GM19467 (cell line): ENCODE measurements around the gene ANXA11.

Experiments used
- ATAC-seq: cut with Tn5 transposase; IDR thresholded peaks from one replicate; pipeline ENCODE4 v1.9.1; 2021; ENCODE audit warnings: mild to moderate bottlenecking, moderate library complexity; ENCODE audit not compliant: unreplicated experiment

The ANXA11 gene

GRCh38 chr10:80167471-80168161, 37.7 kb downstream of the ANXA11 start:
- no peak for ATAC-seq

- no peak for ATAC-seq
These were observed 38.5 kb downstream of the ANXA11 start for GRCh38 chr10:80166581-80167470.

GRCh38 chr10:80165173-80165572, 40.2 kb downstream of the ANXA11 start:
- ATAC-seq = no peak

GRCh38 chr10:80164596-80164995, 40.7 kb downstream of the ANXA11 start:
- ATAC-seq = no peak

- no peak for ATAC-seq
These were observed 41.5 kb downstream of the ANXA11 start for GRCh38 chr10:80163741-80164341.

GRCh38 chr10:80161321-80162083, 43.8 kb downstream of the ANXA11 start:
- no peak for ATAC-seq

GRCh38 chr10:80160361-80161320, 44.7 kb downstream of the ANXA11 start:
- no peak for ATAC-seq

- ATAC-seq = no peak
These were observed 46.0 kb downstream of the ANXA11 start for GRCh38 chr10:80159166-80159873.

GRCh38 chr10:80158598-80159127, 46.7 kb downstream of the ANXA11 start:
- no peak for ATAC-seq

GRCh38 chr10:80158126-80158525, 47.2 kb downstream of the ANXA11 start:
- no peak for ATAC-seq

GRCh38 chr10:80157561-80157960, 47.8 kb downstream of the ANXA11 start:
- ATAC-seq = no peak

GRCh38 chr10:80156216-80156615, 49.1 kb downstream of the ANXA11 start:
- no peak for ATAC-seq

- ATAC-seq = no peak
These were observed 49.6 kb downstream of the ANXA11 start for GRCh38 chr10:80155696-80156215.

GRCh38 chr10:80154978-80155695, 50.2 kb downstream of the ANXA11 start:
- no peak for ATAC-seq

GRCh38 chr10:80154626-80154977, 50.7 kb downstream of the ANXA11 start:
- no peak for ATAC-seq

GRCh38 chr10:80153460-80153859, 51.9 kb downstream of the ANXA11 start:
- no peak for ATAC-seq

GRCh38 chr10:80152820-80153219, 52.5 kb downstream of the ANXA11 start:
- ATAC-seq = no peak

GRCh38 chr10:80150172-80150571, 55.2 kb downstream of the ANXA11 start:
- ATAC-seq = no peak
